Measurements from ENCODE around the gene GRK3.
"Not testable (repeated sequence)": the region's sequence is repeated elsewhere in the genome, so short reads cannot be mapped to it uniquely, and the experiment has no call there.

DNA sequence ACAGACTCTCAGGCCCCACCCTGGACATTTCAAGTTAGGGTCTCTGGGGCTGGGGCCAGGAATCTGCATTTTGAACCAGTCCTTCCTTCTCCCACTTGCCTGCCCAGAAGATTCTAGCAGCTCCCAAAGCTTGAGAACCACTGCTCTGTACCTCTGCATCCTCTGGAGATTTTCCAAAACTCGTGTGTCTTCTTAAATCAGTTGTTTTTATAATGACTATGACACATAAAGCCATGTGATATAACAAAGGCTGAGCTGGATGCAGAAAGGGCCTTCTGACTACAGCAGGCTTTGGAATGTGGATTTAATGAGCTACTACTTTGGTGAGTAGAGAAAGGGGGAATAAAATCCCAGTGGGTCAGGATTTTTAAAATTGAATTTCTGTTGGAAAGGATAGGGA is 37.5 kb upstream of the GRK3 start:
- not testable (repeated sequence) for TF ChIP-seq POLR2AphosphoS5, POLR2A, EP300 (IDR thresholded peaks at IDR 0.05)
- TF ChIP-seq, protein P1, sequence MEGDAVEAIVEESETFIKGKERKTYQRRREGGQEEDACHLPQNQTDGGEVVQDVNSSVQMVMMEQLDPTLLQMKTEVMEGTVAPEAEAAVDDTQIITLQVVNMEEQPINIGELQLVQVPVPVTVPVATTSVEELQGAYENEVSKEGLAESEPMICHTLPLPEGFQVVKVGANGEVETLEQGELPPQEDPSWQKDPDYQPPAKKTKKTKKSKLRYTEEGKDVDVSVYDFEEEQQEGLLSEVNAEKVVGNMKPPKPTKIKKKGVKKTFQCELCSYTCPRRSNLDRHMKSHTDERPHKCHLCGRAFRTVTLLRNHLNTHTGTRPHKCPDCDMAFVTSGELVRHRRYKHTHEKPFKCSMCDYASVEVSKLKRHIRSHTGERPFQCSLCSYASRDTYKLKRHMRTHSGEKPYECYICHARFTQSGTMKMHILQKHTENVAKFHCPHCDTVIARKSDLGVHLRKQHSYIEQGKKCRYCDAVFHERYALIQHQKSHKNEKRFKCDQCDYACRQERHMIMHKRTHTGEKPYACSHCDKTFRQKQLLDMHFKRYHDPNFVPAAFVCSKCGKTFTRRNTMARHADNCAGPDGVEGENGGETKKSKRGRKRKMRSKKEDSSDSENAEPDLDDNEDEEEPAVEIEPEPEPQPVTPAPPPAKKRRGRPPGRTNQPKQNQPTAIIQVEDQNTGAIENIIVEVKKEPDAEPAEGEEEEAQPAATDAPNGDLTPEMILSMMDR (IDR thresholded peaks at IDR 0.05), result not testable (repeated sequence)

All from suprapubic skin (tissue), 4 donors.